NCI-H748 (cell line): ENCODE data around the gene TRAIP.
A peak's percentile ranks its signal among the peaks of the same experiment; 100 is the strongest.
"Not testable (repeated sequence)": the region's sequence is repeated elsewhere in the genome, so short reads cannot be mapped to it uniquely, and the experiment has no call there.

Experiments used
- DNase-seq: peaks from one replicate; lab custom pipeline; 2025; ENCODE audit not compliant: unreplicated experiment; lab: John Stamatoyannopoulos, UW

Gene TRAIP

GRCh38 chr3:49793486-49794085 lies 62.8 kb downstream of the TRAIP start:
- DNase-seq, result no peak

GRCh38 chr3:49792371-49793150 lies 63.8 kb downstream of the TRAIP start:
- no peak for DNase-seq

- DNase-seq, result no peak
Observed at GRCh38 chr3:49791571-49791970, 64.8 kb downstream of the TRAIP start.

GRCh38 chr3:49790626-49791411 lies 65.5 kb downstream of the TRAIP start:
- DNase-seq, result no peak

GRCh38 chr3:49788056-49788455 lies 68.3 kb downstream of the TRAIP start:
- DNase-seq, result no peak

GRCh38 chr3:49787536-49787935 lies 68.8 kb downstream of the TRAIP start:
- DNase-seq, result no peak

GRCh38 chr3:49787182-49787464 lies 69.2 kb downstream of the TRAIP start:
- no peak for DNase-seq

GRCh38 chr3:49786357-49787181 lies 69.8 kb downstream of the TRAIP start, which contains the start of gene IP6K1:
TSS of gene IP6K1 (minus strand) at chr3:49786542. CDS start at chr3:49748040, 38,502 bp downstream.
- DNase-seq, result peak; percentile 99

GRCh38 chr3:49785565-49786356 lies 70.6 kb downstream of the TRAIP start:
- peak; percentile 21 for DNase-seq

GRCh38 chr3:49782277-49782676 lies 74.1 kb downstream of the TRAIP start:
- not testable (repeated sequence) for DNase-seq

- no peak for DNase-seq
Observed at GRCh38 chr3:49781415-49782199, 74.8 kb downstream of the TRAIP start.

- not testable (repeated sequence) for DNase-seq
Observed at GRCh38 chr3:49780975-49781365, 75.4 kb downstream of the TRAIP start.

GRCh38 chr3:49780080-49780974 lies 76.0 kb downstream of the TRAIP start:
- DNase-seq, result no peak

- no peak for DNase-seq
Observed at GRCh38 chr3:49779358-49780079, 76.8 kb downstream of the TRAIP start.
